Heart right ventricle (tissue), 16 donors: ENCODE measurements around the gene TNFRSF8. TPM values are rescaled to one million over a fixed set of nuclear protein-coding genes. Genes with fewer than 3 reads are reported as not detected.

ENCODE experiments used
- ATAC-seq, 8 donors: fragments of 200-7000 bp; cut with Tn5 transposase; one replicate each; pipeline ENCODE4 v1.9.1; 2020; ENCODE audit warnings: mild to moderate bottlenecking in 8 of 8, moderate library complexity in 8 of 8, moderate number of reproducible peaks in 1 of 8
- DNase-seq, 2 donors: peaks; one replicate each; pipeline ENCODE4 v3.0.0-alpha.2; 2020
- H3K27ac ChIP-seq, 10 donors: fragments of 200-600 bp; sonication (generic) in 2 of 10; one replicate each; pipeline versions ENCODE4 v1.5.0 to v1.8.0; 2020 to 2022; ENCODE audit warnings: mild to moderate bottlenecking in 3 of 10
- H3K27me3 ChIP-seq, 7 donors: fragments of 200-600 bp; one replicate each; pipeline ENCODE4 v1.8.0; 2021 to 2022; ENCODE audit warnings: mild to moderate bottlenecking in 2 of 7
- H3K36me3 ChIP-seq, 9 donors: fragments of 200-600 bp; sonication (generic) in 1 of 9; one replicate each; pipeline versions ENCODE4 v1.5.0 to v1.8.0; 2020 to 2022; ENCODE audit warnings: mild to moderate bottlenecking in 2 of 9
- H3K4me1 ChIP-seq, 9 donors: fragments of 200-600 bp; sonication (generic) in 1 of 9; one replicate each; pipeline versions ENCODE4 v1.5.0 to v1.8.0; 2020 to 2022; ENCODE audit warnings: mild to moderate bottlenecking in 4 of 9
- H3K4me3 ChIP-seq, 10 donors: fragments of 200-600 bp; sonication (generic) in 2 of 10; one replicate each; pipeline versions ENCODE4 v1.5.0 to v1.8.0; 2020 to 2022; ENCODE audit warnings: mild to moderate bottlenecking in 7 of 10, moderate library complexity in 2 of 10
- H3K9me3 ChIP-seq, 11 donors: fragments of 200-600 bp in 10 of 11; sonication (generic) in 2 of 11; one replicate each; pipeline versions ENCODE4 v1.5.0 to v1.8.0; 2013 to 2022; ENCODE audit warnings: mild to moderate bottlenecking in 2 of 11, control low read depth in 1 of 11, moderate library complexity in 1 of 11
- CTCF ChIP-seq, 9 donors: fragments of 200-600 bp; sonication (generic) in 2 of 9; IDR thresholded peaks; one replicate each; pipeline versions ENCODE4 v1.5.0 to v1.8.0; 2021 to 2022; ENCODE audit warnings: antibody characterized with exemption in 9 of 9, mild to moderate bottlenecking in 5 of 9, moderate library complexity in 1 of 9
- WGBS, 2 donors: extraction: QIAGEN DNeasy Blood & Tissue Kit; methylation state at CpG; one replicate each; pipeline ENCODE4 v1.1.7; 2013; ENCODE audit warnings: inconsistent platforms in 1 of 2; 5-methylcytosine and 5-hydroxymethylcytosine counted together
- intact Hi-C, 10 donors: fragments of 100-400 bp; cut with DNase I; formaldehyde crosslinking; loops; one replicate each; pipeline versions ENCODE4 v1.11.1 to v1.14.2; 2022
- polyA plus RNA-seq, 2 donors: library from polyadenylated mRNA; stranded (reverse); fragments of 200-250 nt; gene quantifications; one replicate each; pipeline ENCODE4 v1.2.3, GENCODE V29; 2013
- total RNA-seq, 10 donors: library from RNA; stranded (reverse); fragmentation: NEBNext Ultra II Directional in 3 of 10; extraction: Animal tissue kit (Norgen Biotek cat#: 25700) in 3 of 10; gene quantifications; one replicate each; pipeline versions ENCODE4 v1.2.1 to v1.2.4, GENCODE V29; 2021 to 2023
- donor health status: Arrhythmogenic right ventricular cardiomyopathy.
- donor health status: ischemic (EF 13 %, LVEDD 7.1; RV severe dilation, severe dysfunction).
- donor health status: healthy with polysubstance abuse.
- donor health status: DM: no; HTN: yes; CAD: no.
- donor health status: DM: no; HTN: no; CAD: no.
- donor health status: ischemic (EF 25% LVEDD 6.9; RV normal size, moderate dysfunction).
- donor health status: ischemic (EF 25% LVEDD 5.7; RV mildly dilated, moderate dysfunction).
- donor health status: healthy.
- donor health status: DM: yes; HTN: yes; CAD: no.
- donor health status: Ischemic cardiomyopathy.
- donor health status: ischemic (EF 35%, LVEDD 5.7; RV mildly dilated, moderate dysfunction).
- donor health status: nonischemic (EF 11% LVEDD 7.7; RV severe dilation, severe dysfunction).
- donor health status: DM: yes; HTN: yes; CAD: no.
- donor health status: PGD.
- donor health status: ischemic (EF 29% LVEDD 5.4; RV normal size, mild dysfunction).
- donor health status: nonischemic (EF 23%, LVEDD 6.1; RV moderate dilation, normal function).

The TNFRSF8 gene
- total and polyA plus RNA-seq, 12 donors = 0.21 to 2.4 (median 1.0) TPM

- DNase-seq = no peak
- WGBS, 2 donors = 92 to 94% methylated on average over 14 of the region's 14 CpGs
- Histone ChIP-seq H3K27me3 (no peaks in the 10 kb centered on the region), H3K4me1 (peaks cover 0 to 18% (median 14%) of the 10 kb centered on the region in 9 donors), H3K27ac (no peak overlapping the region), H3K4me3 (no peak overlapping the region), H3K36me3 (peaks cover 0 to 56% (median 24%) of the 10 kb centered on the region in 9 donors), H3K9me3 (no peaks in the 10 kb centered on the region)
- ATAC-seq = no peak
- intact Hi-C loops = loop anchor here in 3 of 10 donors (5.0 to 10.0 kb wide), 3 partner anchors 50 to 187 kb away; partner anchors contain the start of gene NPPA (in 1 of the 3)
- no peak for TF ChIP-seq CTCF (IDR thresholded peaks at IDR 0.05)
Observed at GRCh38 chr1:12022036-12022435, 41.1 kb upstream of the TNFRSF8 start.

DNA sequence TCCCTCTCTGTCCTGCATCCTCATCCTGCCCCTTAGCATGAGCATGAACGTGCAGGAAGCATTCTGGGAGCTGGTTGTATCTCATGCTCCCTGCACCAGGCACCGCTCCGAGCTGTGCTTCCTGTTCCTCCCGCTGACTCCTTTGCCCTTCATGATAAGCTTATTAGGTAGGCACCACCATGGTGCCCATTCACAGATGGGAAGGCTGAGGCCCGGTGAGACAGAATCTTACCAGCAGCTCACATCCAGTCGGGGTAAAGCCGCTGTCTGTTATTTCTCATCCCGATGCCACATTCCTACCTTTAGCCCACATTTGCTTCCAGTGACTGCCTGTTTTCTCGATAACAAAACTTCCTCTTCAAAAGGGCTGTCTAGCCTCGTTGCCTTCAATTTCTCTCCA, 36.5 kb upstream of the TNFRSF8 start:
- peaks cover 0 to 4% (median 0%) of the 10 kb centered on the region in 9 donors for H3K4me1 ChIP-seq
- TF ChIP-seq CTCF (IDR thresholded peaks at IDR 0.05) = no peak
- H3K27ac ChIP-seq = no peak overlapping the region
- whole genome bisulfite sequencing, 2 donors = 77 to 88% methylated on average over 10 of the region's 10 CpGs
- peaks cover 0 to 100% (median 27%) of the 10 kb centered on the region in 9 donors for H3K36me3 ChIP-seq
- no peak overlapping the region for H3K4me3 ChIP-seq
- no peak for ATAC-seq
- H3K27me3 ChIP-seq = no peaks in the 10 kb centered on the region
- H3K9me3 ChIP-seq = no peaks in the 10 kb centered on the region
- DNase-seq = no peak
- intact Hi-C loops = loop anchor here in 2 of 10 donors (10.0 kb wide), 2 partner anchors 182 to 192 kb away; partner anchors contain the start of gene NPPA (in 1 of the 2)

GRCh38 chr1:12028248-12028647, 34.9 kb upstream of the TNFRSF8 start:
- Histone ChIP-seq H3K4me3 (no peak overlapping the region), H3K9me3 (no peaks in the 10 kb centered on the region), H3K36me3 (peaks cover 0 to 91% (median 17%) of the 10 kb centered on the region in 9 donors), H3K27me3 (no peaks in the 10 kb centered on the region), H3K4me1 (peaks cover 0 to 4% (median 0%) of the 10 kb centered on the region in 9 donors), H3K27ac (no peak overlapping the region)
- ATAC-seq (no peak), DNase-seq (no peak)
- intact Hi-C loops = loop anchor here in 2 of 10 donors (10.0 kb wide), 2 partner anchors 183 to 193 kb away; partner anchors contain the start of gene NPPA (in 1 of the 2)
- 95 to 96% methylated on average over 8 of the region's 8 CpGs for WGBS, 2 donors
- TF ChIP-seq CTCF (IDR thresholded peaks at IDR 0.05) = no peak

DNA sequence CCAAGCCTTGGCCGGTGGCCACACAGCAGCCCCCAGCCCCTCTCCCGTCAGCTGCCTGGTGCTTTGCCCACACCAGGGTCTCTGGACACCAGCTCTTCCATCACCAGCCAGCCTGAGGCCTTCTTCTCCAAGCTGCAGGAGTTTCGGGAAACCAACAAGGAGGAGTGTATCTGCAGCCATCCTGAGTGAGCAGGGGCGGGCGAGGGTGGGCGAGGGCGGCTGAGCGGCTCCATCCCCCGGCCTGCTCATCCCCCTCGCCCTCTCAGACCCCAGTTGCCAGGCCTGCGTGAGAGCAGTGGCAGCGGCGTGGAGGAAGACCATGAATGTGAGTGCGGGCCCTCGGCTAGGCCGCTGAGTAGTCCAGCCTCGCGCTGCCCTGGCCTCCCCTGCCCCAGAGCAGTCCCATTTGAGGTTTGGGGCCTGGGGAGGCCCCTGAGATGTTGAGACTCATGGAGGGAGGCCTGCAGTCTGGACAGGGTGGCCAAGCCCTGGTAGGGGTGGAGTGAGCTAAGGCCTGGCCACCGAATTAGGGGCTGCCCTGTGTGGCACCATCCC, 34.1 kb upstream of the TNFRSF8 start:
- DNase-seq (no peak), ATAC-seq (peak in 1 of 8 donors; percentile 4)
- peaks cover 0 to 5% (median 0%) of the 10 kb centered on the region in 9 donors for H3K4me1 ChIP-seq
- no peak overlapping the region for H3K27ac ChIP-seq
- TF ChIP-seq CTCF (IDR thresholded peaks at IDR 0.05) = no peak
- WGBS, 2 donors = 96% methylated on average over 19 of the region's 19 CpGs
- H3K36me3 ChIP-seq = peaks cover 0 to 83% (median 13%) of the 10 kb centered on the region in 9 donors
- no peaks in the 10 kb centered on the region for H3K9me3 ChIP-seq
- no peak overlapping the region for H3K4me3 ChIP-seq
- intact Hi-C loops = loop anchor here in 2 of 10 donors (10.0 kb wide), 2 partner anchors 184 to 194 kb away; partner anchors contain the start of gene NPPA (in 1 of the 2)
- no peaks in the 10 kb centered on the region for H3K27me3 ChIP-seq
